ENCODE data around the gene CLK1.

- TF ChIP-seq, protein P1, sequence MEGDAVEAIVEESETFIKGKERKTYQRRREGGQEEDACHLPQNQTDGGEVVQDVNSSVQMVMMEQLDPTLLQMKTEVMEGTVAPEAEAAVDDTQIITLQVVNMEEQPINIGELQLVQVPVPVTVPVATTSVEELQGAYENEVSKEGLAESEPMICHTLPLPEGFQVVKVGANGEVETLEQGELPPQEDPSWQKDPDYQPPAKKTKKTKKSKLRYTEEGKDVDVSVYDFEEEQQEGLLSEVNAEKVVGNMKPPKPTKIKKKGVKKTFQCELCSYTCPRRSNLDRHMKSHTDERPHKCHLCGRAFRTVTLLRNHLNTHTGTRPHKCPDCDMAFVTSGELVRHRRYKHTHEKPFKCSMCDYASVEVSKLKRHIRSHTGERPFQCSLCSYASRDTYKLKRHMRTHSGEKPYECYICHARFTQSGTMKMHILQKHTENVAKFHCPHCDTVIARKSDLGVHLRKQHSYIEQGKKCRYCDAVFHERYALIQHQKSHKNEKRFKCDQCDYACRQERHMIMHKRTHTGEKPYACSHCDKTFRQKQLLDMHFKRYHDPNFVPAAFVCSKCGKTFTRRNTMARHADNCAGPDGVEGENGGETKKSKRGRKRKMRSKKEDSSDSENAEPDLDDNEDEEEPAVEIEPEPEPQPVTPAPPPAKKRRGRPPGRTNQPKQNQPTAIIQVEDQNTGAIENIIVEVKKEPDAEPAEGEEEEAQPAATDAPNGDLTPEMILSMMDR (IDR thresholded peaks at IDR 0.05; ENCODE audit: insufficient read depth, low read depth, low read length): no peak
- TF ChIP-seq EZH2 (IDR thresholded peaks at IDR 0.05; ENCODE audit: insufficient read depth, low read length): no peak
These were observed 35.0 kb upstream of the CLK1 start for GRCh38 chr2:200899482-200899881.
